HEK293T (cell line): ENCODE results near the gene SFPQ.

Experiments
- BHLHE40 ChIP-seq: fragments of 450-650 bp; IDR thresholded peaks from 2 replicates; pipeline ENCODE4 v1.6.1; 2016; ENCODE audit warnings: mild to moderate bottlenecking, moderate library complexity, borderline replicate concordance
- ELF4 ChIP-seq: fragments of 450-650 bp; IDR thresholded peaks from 2 replicates; pipeline ENCODE4 v1.6.1; 2017; ENCODE audit warnings: antibody characterized with exemption
- FOXA1 ChIP-seq: fragments of 450-650 bp; IDR thresholded peaks from 2 replicates; pipeline ENCODE4 v1.6.1; 2016; ENCODE audit warnings: mild to moderate bottlenecking
- FOXM1 ChIP-seq: fragments of 450-650 bp; IDR thresholded peaks from 2 replicates; pipeline ENCODE4 v1.6.1; 2017; ENCODE audit warnings: mild to moderate bottlenecking, borderline replicate concordance
- L3MBTL2 ChIP-seq: fragments of 450-650 bp; conservative IDR thresholded peaks from 2 replicates; pipeline ENCODE4 v1.6.1; 2016; ENCODE audit warnings: mild to moderate bottlenecking
- LEF1 ChIP-seq: fragments of 450-650 bp; IDR thresholded peaks from 2 replicates; pipeline ENCODE4 v1.6.1; 2017; ENCODE audit warnings: mild to moderate bottlenecking, borderline replicate concordance
- NFRKB ChIP-seq: fragments of 450-650 bp; IDR thresholded peaks from 2 replicates; pipeline ENCODE4 v1.6.1; 2016; ENCODE audit warnings: mild to moderate bottlenecking, moderate library complexity
- SP1 ChIP-seq: fragments of 450-650 bp; IDR thresholded peaks from 2 replicates; pipeline ENCODE4 v1.6.1; 2017
- SUZ12 ChIP-seq: fragments of 450-650 bp; IDR thresholded peaks from 2 replicates; pipeline ENCODE4 v1.6.1; 2016; ENCODE audit warnings: mild to moderate bottlenecking
- TARDBP ChIP-seq: fragments of 450-650 bp; IDR thresholded peaks from 2 replicates; pipeline ENCODE4 v1.6.1; 2016
- ZNF384 ChIP-seq: fragments of 450-650 bp; IDR thresholded peaks from 2 replicates; pipeline ENCODE4 v1.6.1; 2016
- TF ChIP-seq, protein P1 (sequence below): fragments of 450-650 bp; IDR thresholded peaks from 2 replicates; pipeline ENCODE4 v1.6.1; 2016

DNA sequence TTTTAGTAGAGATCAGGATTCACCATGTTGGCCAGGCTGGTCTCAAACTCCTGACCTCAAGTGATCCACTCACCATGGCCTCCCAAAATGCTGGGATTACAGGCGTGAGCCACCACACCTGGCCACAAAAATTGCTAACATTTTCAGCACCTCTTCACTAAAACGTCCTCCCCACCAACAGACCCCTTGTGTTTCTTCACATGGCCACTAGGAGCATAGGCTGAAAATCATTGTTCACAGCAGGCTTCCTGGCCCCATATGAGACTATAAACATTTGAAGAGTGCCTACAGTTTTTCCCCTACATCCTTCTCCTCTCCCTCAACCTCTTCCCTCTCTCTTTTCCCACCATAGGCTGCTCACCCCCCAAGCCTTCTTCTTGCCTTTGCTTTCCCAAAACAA is 28.0 kb upstream of the SFPQ start:
- TF ChIP-seq, protein P1, sequence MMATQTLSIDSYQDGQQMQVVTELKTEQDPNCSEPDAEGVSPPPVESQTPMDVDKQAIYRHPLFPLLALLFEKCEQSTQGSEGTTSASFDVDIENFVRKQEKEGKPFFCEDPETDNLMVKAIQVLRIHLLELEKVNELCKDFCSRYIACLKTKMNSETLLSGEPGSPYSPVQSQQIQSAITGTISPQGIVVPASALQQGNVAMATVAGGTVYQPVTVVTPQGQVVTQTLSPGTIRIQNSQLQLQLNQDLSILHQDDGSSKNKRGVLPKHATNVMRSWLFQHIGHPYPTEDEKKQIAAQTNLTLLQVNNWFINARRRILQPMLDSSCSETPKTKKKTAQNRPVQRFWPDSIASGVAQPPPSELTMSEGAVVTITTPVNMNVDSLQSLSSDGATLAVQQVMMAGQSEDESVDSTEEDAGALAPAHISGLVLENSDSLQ: no peak
- no peak for TF ChIP-seq TARDBP
- TF ChIP-seq SP1: no peak
- TF ChIP-seq SUZ12: no peak
- TF ChIP-seq L3MBTL2: peak; percentile 24; the same call in 1 of the 2 replicates
- TF ChIP-seq FOXA1: no peak
- no peak for TF ChIP-seq FOXM1
- TF ChIP-seq ZNF384: no peak
- TF ChIP-seq NFRKB: no peak
- TF ChIP-seq BHLHE40: no peak
- TF ChIP-seq LEF1: no peak
- no peak for TF ChIP-seq ELF4
